Right atrium auricular region (tissue), 2 donors: ENCODE measurements around the gene MYO18A. TPM values are rescaled to one million over a fixed set of nuclear protein-coding genes. Genes with fewer than 3 reads are reported as not detected.

Experiments used
- DNase-seq: peaks from one replicate; pipeline ENCODE4 v3.0.0-alpha.2; 2019; ENCODE audit warnings: low spot score
- H3K27ac ChIP-seq, 2 donors: fragments of 200-600 bp; sonication (generic); 1 replicate in 1 of 2; 2 replicates in 1 of 2; pipeline ENCODE4 v1.5.1; 2016 to 2019
- H3K27me3 ChIP-seq, 2 donors: fragments of 200-600 bp; sonication (generic); one replicate each; pipeline versions ENCODE4 v1.5.1 to v1.6.0; 2017 to 2019
- H3K36me3 ChIP-seq: fragments of 200-600 bp; sonication (generic); one replicate; pipeline ENCODE4 v1.5.1; 2016
- H3K4me1 ChIP-seq, 2 donors: fragments of 200-600 bp; sonication (generic); one replicate each; pipeline versions ENCODE4 v1.5.1 to v1.6.0; 2017 to 2019
- H3K4me3 ChIP-seq, 2 donors: fragments of 200-600 bp; sonication (generic); 1 replicate in 1 of 2; 2 replicates in 1 of 2; pipeline ENCODE4 v1.5.1; 2017 to 2019; ENCODE audit warnings: mild to moderate bottlenecking in 1 of 2, moderate library complexity in 1 of 2
- H3K9me3 ChIP-seq, 2 donors: fragments of 200-600 bp; sonication (generic); one replicate each; pipeline ENCODE4 v1.5.1; 2019
- CTCF ChIP-seq, 2 donors: fragments of 200-600 bp; sonication (generic); IDR thresholded peaks; one replicate each; pipeline ENCODE4 v1.5.1; 2019; ENCODE audit warnings: antibody characterized with exemption in 2 of 2
- total RNA-seq, 2 donors: library from RNA; depleted of rRNA; stranded (reverse); fragments of >200 nt; gene quantifications; one replicate each; pipeline ENCODE4 v1.1.0, GENCODE V29; 2016

The MYO18A gene
- total RNA-seq, 2 donors from 2014 or later, result 159 to 219 TPM

DNA sequence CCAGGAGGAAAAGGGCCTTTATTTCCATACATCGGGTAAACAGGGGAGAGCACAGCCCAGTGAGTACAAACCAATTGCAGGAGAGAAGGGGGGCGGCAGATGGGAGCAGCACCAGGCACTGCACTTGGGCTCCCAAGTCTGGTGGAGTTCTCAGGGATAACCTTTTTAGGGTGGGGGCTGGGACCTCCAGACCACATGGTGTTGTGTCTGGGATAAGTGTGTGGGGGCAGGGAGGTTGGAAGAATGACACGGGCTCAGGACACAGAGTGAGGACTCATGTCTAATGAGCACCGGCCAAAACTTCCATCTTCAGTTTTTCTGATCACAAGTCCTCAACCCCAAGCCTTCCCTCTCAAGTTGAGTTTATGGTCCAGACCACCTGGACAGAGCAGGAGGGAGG, 106.7 kb downstream of the MYO18A start:
- Histone ChIP-seq H3K36me3 (peaks cover 8% of the 10 kb centered on the region), H3K4me1 (peaks cover 0 to 25% of the 10 kb centered on the region in 2 donors)
- DNase-seq, result no peak

DNA sequence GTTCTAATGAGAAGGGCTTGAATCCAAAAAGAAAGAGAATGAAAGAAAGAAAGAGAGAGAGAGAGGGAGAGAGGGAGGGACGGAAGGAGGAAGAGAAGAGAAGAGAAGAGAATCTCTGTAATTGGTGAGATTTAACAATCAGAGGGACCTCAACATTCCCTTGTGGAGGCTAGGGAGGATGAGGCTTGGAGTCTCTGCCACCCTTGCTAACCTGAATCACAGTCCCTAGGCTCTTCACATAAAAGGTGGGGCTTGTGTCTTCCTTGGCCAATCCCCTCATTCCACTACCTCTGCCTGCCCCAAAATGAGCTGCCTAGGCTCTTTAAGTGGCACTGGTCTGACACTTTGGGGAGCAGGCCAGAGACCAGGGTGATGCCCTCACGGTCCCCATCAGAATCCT, 107.2 kb downstream of the MYO18A start:
- H3K36me3 ChIP-seq, result peaks cover 3% of the 10 kb centered on the region
- no peak for TF ChIP-seq CTCF (IDR thresholded peaks at IDR 0.05)

More for the DNA sequence above, 106.7 kb downstream of the MYO18A start:
- Histone ChIP-seq H3K27ac (no peak overlapping the region), H3K4me3 (no peak overlapping the region), H3K27me3 (no peaks in the 10 kb centered on the region), H3K9me3 (no peaks in the 10 kb centered on the region)
- TF ChIP-seq CTCF (IDR thresholded peaks at IDR 0.05), result no peak

GRCh38 chr17:29071303-29071702, 108.9 kb downstream of the MYO18A start:
- Histone ChIP-seq H3K27me3 (no peaks in the 10 kb centered on the region), H3K36me3 (no peaks in the 10 kb centered on the region), H3K27ac (no peak overlapping the region), H3K4me1 (peaks cover 0 to 21% of the 10 kb centered on the region in 2 donors), H3K9me3 (no peaks in the 10 kb centered on the region), H3K4me3 (no peak overlapping the region)
- no peak for DNase-seq
- TF ChIP-seq CTCF (IDR thresholded peaks at IDR 0.05), result no peak

More for the DNA sequence above, 107.2 kb downstream of the MYO18A start:
- Histone ChIP-seq H3K4me1 (peaks cover 0 to 21% of the 10 kb centered on the region in 2 donors), H3K27ac (no peak overlapping the region), H3K4me3 (no peak overlapping the region), H3K27me3 (no peaks in the 10 kb centered on the region), H3K9me3 (no peaks in the 10 kb centered on the region)
- no peak for DNase-seq

DNA sequence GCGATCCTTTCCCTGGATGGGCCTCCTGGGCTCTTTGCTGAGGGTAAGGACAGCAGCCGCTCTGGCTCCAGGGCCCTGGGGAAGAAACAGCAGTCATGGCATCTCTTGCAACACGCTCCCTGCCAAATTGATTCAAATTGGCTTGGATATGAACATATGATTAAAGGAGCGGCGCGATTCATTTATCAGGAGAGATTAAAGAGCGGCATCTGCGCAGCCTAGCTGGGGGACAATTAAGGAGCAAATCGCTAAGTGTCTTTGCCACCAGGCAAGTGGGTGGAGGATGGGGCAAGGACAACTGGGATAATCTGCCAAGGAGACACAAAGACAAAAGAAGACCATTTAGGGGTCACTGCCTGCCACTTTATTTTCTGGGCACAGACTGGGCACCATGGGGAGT, 109.4 kb downstream of the MYO18A start:
- DNase-seq, result no peak
- Histone ChIP-seq H3K27me3 (no peaks in the 10 kb centered on the region), H3K4me1 (peaks cover 0 to 21% of the 10 kb centered on the region in 2 donors), H3K4me3 (no peak overlapping the region), H3K9me3 (no peaks in the 10 kb centered on the region), H3K27ac (peak overlapping the region in 1 of 2 donors; percentile 28), H3K36me3 (no peaks in the 10 kb centered on the region)
- TF ChIP-seq CTCF (IDR thresholded peaks at IDR 0.05), result no peak

DNA sequence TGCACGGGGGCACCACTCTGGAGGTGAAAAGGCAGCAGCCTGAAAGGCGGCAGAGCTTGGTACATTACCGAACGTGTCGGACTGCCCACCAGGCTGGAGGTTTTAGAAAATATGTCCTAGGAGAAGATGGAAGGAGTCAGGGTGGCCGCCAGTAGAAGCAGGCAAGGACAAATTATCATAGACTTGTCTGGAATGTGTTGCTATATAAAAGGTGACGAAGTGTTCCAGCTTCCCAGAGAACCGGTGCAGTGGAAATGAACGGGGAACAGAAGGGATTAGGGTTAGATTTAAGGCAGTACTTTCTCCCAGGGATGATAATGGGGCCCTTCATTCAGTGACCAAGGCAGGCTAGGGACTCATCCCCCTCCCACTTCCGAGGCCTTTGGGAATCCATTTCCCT, 109.9 kb downstream of the MYO18A start:
- Histone ChIP-seq H3K9me3 (no peaks in the 10 kb centered on the region), H3K4me3 (no peak overlapping the region), H3K36me3 (no peaks in the 10 kb centered on the region), H3K4me1 (peaks cover 0 to 21% of the 10 kb centered on the region in 2 donors), H3K27me3 (no peaks in the 10 kb centered on the region), H3K27ac (peak overlapping the region in 1 of 2 donors; percentile 28)
- DNase-seq, result no peak
- no peak for TF ChIP-seq CTCF (IDR thresholded peaks at IDR 0.05)

GRCh38 chr17:29069526-29070041, 110.6 kb downstream of the MYO18A start:
- no peaks in the 10 kb centered on the region for H3K36me3 ChIP-seq
- no peaks in the 10 kb centered on the region for H3K9me3 ChIP-seq
- no peaks in the 10 kb centered on the region for H3K27me3 ChIP-seq
- H3K4me3 ChIP-seq, result no peak overlapping the region
- no peak for TF ChIP-seq CTCF (IDR thresholded peaks at IDR 0.05)
- peaks cover 0 to 21% of the 10 kb centered on the region in 2 donors for H3K4me1 ChIP-seq
- H3K27ac ChIP-seq, result peak overlapping the region in 1 of 2 donors; percentile 28
- no peak for DNase-seq
